Mammary epithelial cell (primary cell): ENCODE measurements around the gene PPM1F.

Source experiments
- EZH2 ChIP-seq: IDR thresholded peaks from 2 replicates; pipeline ENCODE4 v1.6.1; 2012; ENCODE audit warnings: low read length, inconsistent platforms, borderline replicate concordance
- TF ChIP-seq, protein P1 (sequence below), 2 donors: IDR thresholded peaks in 1 of 2; conservative IDR thresholded peaks in 1 of 2; 2 replicates each; pipeline ENCODE4 v1.5.1; 2011 to 2012; ENCODE audit warnings: inconsistent platforms in 2 of 2, low read length in 2 of 2, mild to moderate bottlenecking in 2 of 2, control low read depth in 1 of 2, low read depth in 1 of 2; ENCODE audit not compliant: insufficient read depth in 1 of 2; ENCODE audit errors: extremely low read depth in 1 of 2

GRCh38 chr22:21972293-21972779 is 19.7 kb upstream of the PPM1F start:
- TF ChIP-seq, protein P1, sequence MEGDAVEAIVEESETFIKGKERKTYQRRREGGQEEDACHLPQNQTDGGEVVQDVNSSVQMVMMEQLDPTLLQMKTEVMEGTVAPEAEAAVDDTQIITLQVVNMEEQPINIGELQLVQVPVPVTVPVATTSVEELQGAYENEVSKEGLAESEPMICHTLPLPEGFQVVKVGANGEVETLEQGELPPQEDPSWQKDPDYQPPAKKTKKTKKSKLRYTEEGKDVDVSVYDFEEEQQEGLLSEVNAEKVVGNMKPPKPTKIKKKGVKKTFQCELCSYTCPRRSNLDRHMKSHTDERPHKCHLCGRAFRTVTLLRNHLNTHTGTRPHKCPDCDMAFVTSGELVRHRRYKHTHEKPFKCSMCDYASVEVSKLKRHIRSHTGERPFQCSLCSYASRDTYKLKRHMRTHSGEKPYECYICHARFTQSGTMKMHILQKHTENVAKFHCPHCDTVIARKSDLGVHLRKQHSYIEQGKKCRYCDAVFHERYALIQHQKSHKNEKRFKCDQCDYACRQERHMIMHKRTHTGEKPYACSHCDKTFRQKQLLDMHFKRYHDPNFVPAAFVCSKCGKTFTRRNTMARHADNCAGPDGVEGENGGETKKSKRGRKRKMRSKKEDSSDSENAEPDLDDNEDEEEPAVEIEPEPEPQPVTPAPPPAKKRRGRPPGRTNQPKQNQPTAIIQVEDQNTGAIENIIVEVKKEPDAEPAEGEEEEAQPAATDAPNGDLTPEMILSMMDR (conservative IDR thresholded peaks at IDR 0.05 in 1 of 2, IDR thresholded peaks at IDR 0.05 in 1 of 2; ENCODE audit: extremely low read depth in 1 of 2, insufficient read depth in 1 of 2, low read depth in 1 of 2, low read length in 2 of 2), result peak; percentile 73 to 85
- no peak for TF ChIP-seq EZH2
